HEK293 (cell line): Measurements from ENCODE around the gene ARHGAP25.

Experiments used
- CTCF ChIA-PET: fragments of 350-600 bp; formaldehyde crosslinking; extraction: SDS; loops from one replicate; lab custom pipeline; 2021; ENCODE audit warnings: antibody characterized with exemption; lab: Yijun Ruan, JAX
- POLR2A ChIA-PET: fragments of 300-600 bp; formaldehyde crosslinking; extraction: SDS; loops from one replicate; lab custom pipeline; 2020; ENCODE audit warnings: antibody characterized with exemption, inconsistent platforms; lab: Yijun Ruan, JAX
- H3K27ac ChIP-seq: fragments of 200-500 bp; sonication (Bioruptor generic); 2 replicates; pipeline ENCODE4 v1.5.1; 2014; ENCODE audit warnings: low read depth, low read length, control low read depth, inconsistent platforms; ENCODE audit errors: extremely low read depth
- H3K36me3 ChIP-seq, 2 experiments: fragments of 200-500 bp in 1 of 2; sonication (Bioruptor generic) in 1 of 2; 1 replicate in 1 of 2; 2 replicates in 1 of 2; pipeline ENCODE4 v1.5.1; 2014 to 2017; ENCODE audit warnings: inconsistent platforms in 2 of 2, low read length in 2 of 2; ENCODE audit not compliant: control insufficient read depth in 2 of 2, insufficient read depth in 1 of 2
- H3K4me1 ChIP-seq: fragments of 200-500 bp; sonication (Bioruptor generic); 2 replicates; pipeline ENCODE4 v1.5.1; 2014; ENCODE audit warnings: mild to moderate bottlenecking, low read length, inconsistent platforms; ENCODE audit not compliant: control insufficient read depth, insufficient read depth
- H3K4me3 ChIP-seq: 2 replicates; pipeline ENCODE4 v1.5.1; 2011; ENCODE audit warnings: low read depth, mild to moderate bottlenecking, control low read depth, low read length, moderate library complexity
- H3K9me3 ChIP-seq: fragments of 200-500 bp; sonication (Bioruptor generic); 2 replicates; pipeline ENCODE4 v1.5.1; 2014; ENCODE audit warnings: low read depth, low read length, inconsistent platforms; ENCODE audit not compliant: control insufficient read depth, insufficient read depth
- GLI2 ChIP-seq: fragments of 450-650 bp; formaldehyde crosslinking; IDR thresholded peaks from 2 replicates; pipeline ENCODE4; 2017; ENCODE audit warnings: missing biosample characterization, missing genetic modification characterization, low read depth, borderline replicate concordance
- GLIS2 ChIP-seq: fragments of 450-650 bp; formaldehyde crosslinking; IDR thresholded peaks from 2 replicates; pipeline ENCODE4 v1.5.1; 2016; ENCODE audit warnings: missing biosample characterization, missing genetic modification characterization
- KLF10 ChIP-seq: fragments of 450-650 bp; IDR thresholded peaks from 2 replicates; pipeline ENCODE4 v1.5.1; 2018; ENCODE audit warnings: missing biosample characterization, mild to moderate bottlenecking, missing genetic modification characterization
- PATZ1 ChIP-seq: fragments of 450-650 bp; formaldehyde crosslinking; IDR thresholded peaks from 2 replicates; pipeline ENCODE4 v1.5.1; 2016; ENCODE audit warnings: missing biosample characterization, missing genetic modification characterization
- ZNF133 ChIP-seq: fragments of 450-650 bp; formaldehyde crosslinking; IDR thresholded peaks from 2 replicates; pipeline ENCODE4 v1.5.1; 2016; ENCODE audit warnings: missing biosample characterization, missing genetic modification characterization
- ZNF169 ChIP-seq: fragments of 450-650 bp; formaldehyde crosslinking; IDR thresholded peaks from 2 replicates; pipeline ENCODE4 v1.5.1; 2016; ENCODE audit warnings: missing biosample characterization, missing genetic modification characterization
- ZNF174 ChIP-seq: fragments of 450-650 bp; formaldehyde crosslinking; IDR thresholded peaks from 2 replicates; pipeline ENCODE4 v1.5.0; 2017; ENCODE audit warnings: missing biosample characterization, mild to moderate bottlenecking, missing genetic modification characterization
- ZNF335 ChIP-seq: fragments of 450-650 bp; formaldehyde crosslinking; conservative IDR thresholded peaks from 2 replicates; pipeline ENCODE4 v1.5.1; 2016; ENCODE audit warnings: missing biosample characterization, missing genetic modification characterization
- ZNF366 ChIP-seq: fragments of 450-650 bp; formaldehyde crosslinking; conservative IDR thresholded peaks from 2 replicates; pipeline ENCODE4 v1.5.1; 2016; ENCODE audit warnings: missing biosample characterization, missing genetic modification characterization
- ZNF416 ChIP-seq: fragments of 450-650 bp; formaldehyde crosslinking; IDR thresholded peaks from 2 replicates; pipeline ENCODE4 v1.5.1; 2016; ENCODE audit warnings: missing biosample characterization, missing genetic modification characterization
- ZNF426 ChIP-seq: fragments of 450-650 bp; formaldehyde crosslinking; IDR thresholded peaks from 2 replicates; pipeline ENCODE4 v1.5.1; 2017; ENCODE audit warnings: missing biosample characterization, missing genetic modification characterization, mild to moderate bottlenecking, inconsistent platforms, moderate library complexity
- ZNF488 ChIP-seq: fragments of 450-650 bp; formaldehyde crosslinking; IDR thresholded peaks from 2 replicates; pipeline ENCODE4 v1.5.1; 2016; ENCODE audit warnings: missing biosample characterization, missing genetic modification characterization
- ZNF510 ChIP-seq: fragments of 450-650 bp; formaldehyde crosslinking; IDR thresholded peaks from 2 replicates; pipeline ENCODE4 v1.5.1; 2018; ENCODE audit warnings: mild to moderate bottlenecking, missing genetic modification characterization, missing biosample characterization; ENCODE audit not compliant: insufficient replicate concordance
- ZNF513 ChIP-seq: fragments of 450-650 bp; IDR thresholded peaks from 2 replicates; pipeline ENCODE4 v1.5.1; 2018; ENCODE audit warnings: missing biosample characterization, missing genetic modification characterization
- ZNF521 ChIP-seq: fragments of 450-650 bp; formaldehyde crosslinking; IDR thresholded peaks from 2 replicates; pipeline ENCODE4 v1.5.1; 2017; ENCODE audit warnings: missing biosample characterization, mild to moderate bottlenecking, missing genetic modification characterization
- ZNF544 ChIP-seq: fragments of 450-650 bp; formaldehyde crosslinking; IDR thresholded peaks from 2 replicates; pipeline ENCODE4 v1.5.0; 2017; ENCODE audit warnings: missing biosample characterization, missing genetic modification characterization
- ZNF558 ChIP-seq: fragments of 450-650 bp; formaldehyde crosslinking; IDR thresholded peaks from 2 replicates; pipeline ENCODE4 v1.5.1; 2016; ENCODE audit warnings: missing biosample characterization, missing genetic modification characterization
- ZNF600 ChIP-seq: fragments of 450-650 bp; formaldehyde crosslinking; IDR thresholded peaks from 2 replicates; pipeline ENCODE4 v1.5.1; 2016; ENCODE audit warnings: missing biosample characterization, missing genetic modification characterization
- ZNF610 ChIP-seq: fragments of 450-650 bp; formaldehyde crosslinking; IDR thresholded peaks from 2 replicates; pipeline ENCODE4 v1.5.1; 2016; ENCODE audit warnings: missing biosample characterization, missing genetic modification characterization, borderline replicate concordance
- ZNF621 ChIP-seq: fragments of 450-650 bp; formaldehyde crosslinking; IDR thresholded peaks from 2 replicates; pipeline ENCODE4 v1.5.1; 2017; ENCODE audit warnings: missing biosample characterization, missing genetic modification characterization
- ZNF768 ChIP-seq: fragments of 450-650 bp; formaldehyde crosslinking; IDR thresholded peaks from 2 replicates; pipeline ENCODE4 v1.5.1; 2018; ENCODE audit warnings: missing biosample characterization, mild to moderate bottlenecking, missing genetic modification characterization
- ZNF776 ChIP-seq: fragments of 450-650 bp; formaldehyde crosslinking; IDR thresholded peaks from 2 replicates; pipeline ENCODE4 v1.5.0; 2017; ENCODE audit warnings: missing biosample characterization, missing genetic modification characterization, borderline replicate concordance
- ZNF777 ChIP-seq: fragments of 450-650 bp; formaldehyde crosslinking; IDR thresholded peaks from 2 replicates; pipeline ENCODE4 v1.5.1; 2017; ENCODE audit warnings: missing biosample characterization, missing genetic modification characterization, borderline replicate concordance
- TF ChIP-seq, protein P1 (sequence below): fragments of 450-650 bp; IDR thresholded peaks from 2 replicates; pipeline ENCODE4 v1.5.1; 2018; ENCODE audit warnings: missing biosample characterization, mild to moderate bottlenecking, missing genetic modification characterization

ARHGAP25 gene

DNA sequence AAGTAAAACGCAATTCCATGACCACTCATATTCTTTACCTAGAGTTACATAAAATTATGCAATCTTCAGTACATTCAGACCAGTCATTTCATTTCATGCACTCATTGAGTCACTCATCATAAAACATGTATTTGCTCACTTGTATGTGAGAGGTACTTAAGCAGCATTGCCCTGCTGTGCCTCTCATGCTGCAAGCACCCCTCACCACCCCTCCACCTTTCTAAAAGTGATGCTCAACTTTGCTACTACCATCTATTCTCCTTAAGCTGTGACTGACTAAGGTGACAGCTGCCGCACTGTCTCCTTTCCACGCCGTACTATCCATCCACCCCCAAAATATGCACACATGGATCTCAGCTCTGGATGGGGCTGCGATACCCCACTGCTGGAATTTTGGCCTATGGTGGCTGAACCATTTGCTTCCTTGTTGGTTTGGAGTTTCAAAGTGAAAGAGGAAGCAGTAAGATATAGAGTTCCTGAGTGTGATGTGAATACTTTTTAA is 7.2 kb downstream of the ARHGAP25 start:
- TF ChIP-seq ZNF510 (no peak), GLIS2 (tag by site-specific recombination) (no peak), ZNF513 (tag by site-specific recombination) (no peak), ZNF133 (tag by site-specific recombination) (no peak), ZNF600 (no peak), ZNF768 (tag by site-specific recombination) (no peak), ZNF521 (tag by site-specific recombination) (no peak), ZNF621 (tag by site-specific recombination) (no peak), ZNF174 (tag by site-specific recombination) (no peak), ZNF426 (no peak)
- TF ChIP-seq, all 188 proteins: peak for 0

GRCh38 chr2:68742626-68743415 is 8.2 kb downstream of the ARHGAP25 start:
- ChIA-PET POLR2A (no interaction called here), CTCF (interaction anchor here (0.5 to 6.1 kb wide), 5 partner anchors 10 to 255 kb away, joined by 3 to 41 read pairs (median 4); no protein-coding TSS in a partner anchor)
- H3K36me3 ChIP-seq, result no peaks in the 10 kb centered on the region
- H3K4me3 ChIP-seq, result no peak overlapping the region
- no peak overlapping the region for H3K27ac ChIP-seq
- no peak for TF ChIP-seq ZNF366 (tag by site-specific recombination)
- no peak for TF ChIP-seq ZNF488
- TF ChIP-seq ZNF610 (tag by site-specific recombination), result no peak
- TF ChIP-seq KLF10 (tag by site-specific recombination), result no peak
- TF ChIP-seq ZNF558 (tag by site-specific recombination), result no peak
- no peak for TF ChIP-seq GLI2
- no peak for TF ChIP-seq ZNF416 (tag by site-specific recombination)
- no peak for TF ChIP-seq ZNF169 (tag by site-specific recombination)
- no peak for TF ChIP-seq ZNF777 (tag by site-specific recombination)
- no peak for TF ChIP-seq ZNF544 (tag by site-specific recombination)
- H3K9me3 ChIP-seq, result no peaks in the 10 kb centered on the region
- no peaks in the 10 kb centered on the region for H3K4me1 ChIP-seq

More for the DNA sequence above, 7.2 kb downstream of the ARHGAP25 start:
- ChIA-PET CTCF (interaction anchor here (0.9 to 6.1 kb wide), 4 partner anchors 11 to 183 kb away, joined by 3 to 41 read pairs (median 9); no protein-coding TSS in a partner anchor), POLR2A (no interaction called here)
- Histone ChIP-seq H3K4me1 (no peaks in the 10 kb centered on the region), H3K36me3 (no peaks in the 10 kb centered on the region), H3K27ac (no peak overlapping the region), H3K9me3 (no peaks in the 10 kb centered on the region), H3K4me3 (no peak overlapping the region)

GRCh38 chr2:68743531-68743930 is 8.9 kb downstream of the ARHGAP25 start:
- no peak overlapping the region for H3K27ac ChIP-seq
- no peaks in the 10 kb centered on the region for H3K9me3 ChIP-seq
- no peaks in the 10 kb centered on the region for H3K36me3 ChIP-seq
- POLR2A ChIA-PET, result no interaction called here
- H3K4me3 ChIP-seq, result no peak overlapping the region
- no peaks in the 10 kb centered on the region for H3K4me1 ChIP-seq
- CTCF ChIA-PET, result interaction anchor here (0.7 to 6.1 kb wide), 2 partner anchors 9 to 256 kb away, joined by 3 to 41 read pairs; no protein-coding TSS in a partner anchor
- no peak for TF ChIP-seq PATZ1 (tag by site-specific recombination)
- TF ChIP-seq ZNF335, result no peak
- TF ChIP-seq ZNF366 (tag by site-specific recombination), result no peak
- TF ChIP-seq ZNF776 (tag by site-specific recombination), result no peak
- TF ChIP-seq, protein P1, sequence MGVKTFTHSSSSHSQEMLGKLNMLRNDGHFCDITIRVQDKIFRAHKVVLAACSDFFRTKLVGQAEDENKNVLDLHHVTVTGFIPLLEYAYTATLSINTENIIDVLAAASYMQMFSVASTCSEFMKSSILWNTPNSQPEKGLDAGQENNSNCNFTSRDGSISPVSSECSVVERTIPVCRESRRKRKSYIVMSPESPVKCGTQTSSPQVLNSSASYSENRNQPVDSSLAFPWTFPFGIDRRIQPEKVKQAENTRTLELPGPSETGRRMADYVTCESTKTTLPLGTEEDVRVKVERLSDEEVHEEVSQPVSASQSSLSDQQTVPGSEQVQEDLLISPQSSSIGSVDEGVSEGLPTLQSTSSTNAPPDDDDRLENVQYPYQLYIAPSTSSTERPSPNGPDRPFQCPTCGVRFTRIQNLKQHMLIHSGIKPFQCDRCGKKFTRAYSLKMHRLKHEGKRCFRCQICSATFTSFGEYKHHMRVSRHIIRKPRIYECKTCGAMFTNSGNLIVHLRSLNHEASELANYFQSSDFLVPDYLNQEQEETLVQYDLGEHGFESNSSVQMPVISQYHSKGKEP (tag by site-specific recombination), result no peak
